BE2C (cell line): ENCODE data around the gene TOP1.

Experiments used
- DNase-seq: peaks from one replicate; pipeline ENCODE4 v3.0.0-alpha.2; 2020
- H3K27me3 ChIP-seq: fragments of 250-450 bp; sonication (Bioruptor Pico); 2 replicates; pipeline ENCODE4 v1.5.1; 2020; ENCODE audit warnings: mild to moderate bottlenecking
- H3K36me3 ChIP-seq: fragments of 250-450 bp; sonication (Bioruptor Pico); 2 replicates; pipeline ENCODE4 v1.5.1; 2020; ENCODE audit warnings: mild to moderate bottlenecking
- H3K4me1 ChIP-seq: fragments of 250-450 bp; sonication (Bioruptor Pico); 2 replicates; pipeline ENCODE4 v1.5.1; 2020
- H3K4me3 ChIP-seq: 2 replicates; pipeline ENCODE4 v1.5.1; 2011; ENCODE audit warnings: low read depth, low read length
- H3K9me3 ChIP-seq: fragments of 250-450 bp; sonication (Bioruptor Pico); 2 replicates; pipeline ENCODE4 v1.5.1; 2020
- TF ChIP-seq, protein P1 (sequence below): IDR thresholded peaks from 2 replicates; pipeline ENCODE4 v1.5.1; 2012; ENCODE audit warnings: mild to moderate bottlenecking, low read depth, low read length

The TOP1 gene

DNA sequence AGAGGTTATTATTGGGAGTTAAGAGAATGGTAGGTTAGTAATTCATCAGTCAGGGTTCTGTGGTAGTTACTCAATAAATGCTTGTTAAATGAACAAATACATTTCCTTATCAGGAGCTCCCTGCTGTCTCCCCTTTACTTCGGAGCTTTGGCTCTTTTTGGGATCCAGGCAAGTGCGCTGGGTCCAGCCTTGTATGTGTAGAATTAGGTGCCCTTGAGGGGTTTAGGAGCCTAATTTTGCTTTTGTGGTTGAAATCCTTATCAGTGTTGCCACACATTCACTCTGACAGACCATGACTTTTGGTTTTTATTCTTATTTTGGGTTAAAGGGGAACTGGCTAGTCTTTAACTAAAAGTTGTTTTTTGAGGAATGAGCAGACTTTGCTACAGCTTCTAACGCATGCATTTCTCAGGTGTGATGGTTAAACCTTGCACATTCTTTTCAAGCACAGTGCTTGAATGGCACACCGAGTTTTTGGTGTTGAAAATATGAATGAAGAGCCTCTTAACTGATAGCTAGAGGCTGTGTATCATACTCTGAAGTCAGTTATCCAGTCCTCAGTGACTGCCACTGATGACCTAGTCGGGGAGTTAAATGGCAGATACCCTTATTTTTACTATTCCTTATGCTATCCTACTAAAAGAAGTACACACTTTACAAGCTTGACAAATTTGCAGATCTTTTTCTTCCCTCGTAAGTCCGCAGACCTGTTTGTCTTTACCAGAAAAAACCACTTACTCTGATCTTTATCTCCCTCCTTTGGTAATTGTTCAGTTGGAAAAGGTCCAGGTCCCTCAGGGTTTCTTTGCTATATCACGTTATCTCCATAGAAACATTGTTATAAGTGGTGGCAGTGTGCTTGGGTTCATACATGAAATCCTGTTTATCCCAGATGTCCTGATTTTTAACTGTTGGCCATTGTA is 58.0 kb downstream of the TOP1 start:
- DNase-seq = peak; percentile 79
- peaks cover 55% of the 10 kb centered on the region for H3K36me3 ChIP-seq
- no peaks in the 10 kb centered on the region for H3K27me3 ChIP-seq
- H3K4me1 ChIP-seq = peaks cover 33% of the 10 kb centered on the region
- TF ChIP-seq, protein P1, sequence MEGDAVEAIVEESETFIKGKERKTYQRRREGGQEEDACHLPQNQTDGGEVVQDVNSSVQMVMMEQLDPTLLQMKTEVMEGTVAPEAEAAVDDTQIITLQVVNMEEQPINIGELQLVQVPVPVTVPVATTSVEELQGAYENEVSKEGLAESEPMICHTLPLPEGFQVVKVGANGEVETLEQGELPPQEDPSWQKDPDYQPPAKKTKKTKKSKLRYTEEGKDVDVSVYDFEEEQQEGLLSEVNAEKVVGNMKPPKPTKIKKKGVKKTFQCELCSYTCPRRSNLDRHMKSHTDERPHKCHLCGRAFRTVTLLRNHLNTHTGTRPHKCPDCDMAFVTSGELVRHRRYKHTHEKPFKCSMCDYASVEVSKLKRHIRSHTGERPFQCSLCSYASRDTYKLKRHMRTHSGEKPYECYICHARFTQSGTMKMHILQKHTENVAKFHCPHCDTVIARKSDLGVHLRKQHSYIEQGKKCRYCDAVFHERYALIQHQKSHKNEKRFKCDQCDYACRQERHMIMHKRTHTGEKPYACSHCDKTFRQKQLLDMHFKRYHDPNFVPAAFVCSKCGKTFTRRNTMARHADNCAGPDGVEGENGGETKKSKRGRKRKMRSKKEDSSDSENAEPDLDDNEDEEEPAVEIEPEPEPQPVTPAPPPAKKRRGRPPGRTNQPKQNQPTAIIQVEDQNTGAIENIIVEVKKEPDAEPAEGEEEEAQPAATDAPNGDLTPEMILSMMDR = no peak
- peak overlapping the region; percentile 21 for H3K4me3 ChIP-seq
- no peaks in the 10 kb centered on the region for H3K9me3 ChIP-seq

DNA sequence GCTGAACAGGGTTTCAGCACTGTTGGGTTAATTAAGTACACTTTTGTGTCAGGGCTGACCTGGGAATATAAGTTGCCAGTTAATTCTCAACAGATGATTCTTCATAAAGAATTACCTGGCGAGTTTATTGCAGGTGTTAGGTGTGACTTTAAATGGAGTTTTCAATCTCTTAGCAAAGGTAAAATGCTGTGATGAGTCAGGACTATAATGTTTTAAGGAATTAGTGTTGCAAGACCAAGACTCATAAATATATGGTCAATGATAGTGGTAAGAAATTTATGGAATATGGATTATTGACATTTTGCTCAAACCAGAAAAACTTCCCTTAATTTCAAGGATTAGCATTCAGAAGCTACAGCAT is 58.7 kb downstream of the TOP1 start:
- H3K27me3 ChIP-seq = no peaks in the 10 kb centered on the region
- H3K4me3 ChIP-seq = 0 out of 2 replicates have a peak overlapping the region, but pooled peaks have one; percentile 14
- TF ChIP-seq, protein P1 = no peak
- H3K9me3 ChIP-seq = no peaks in the 10 kb centered on the region
- DNase-seq = no peak
- H3K4me1 ChIP-seq = peaks cover 29% of the 10 kb centered on the region
- peaks cover 55% of the 10 kb centered on the region for H3K36me3 ChIP-seq

DNA sequence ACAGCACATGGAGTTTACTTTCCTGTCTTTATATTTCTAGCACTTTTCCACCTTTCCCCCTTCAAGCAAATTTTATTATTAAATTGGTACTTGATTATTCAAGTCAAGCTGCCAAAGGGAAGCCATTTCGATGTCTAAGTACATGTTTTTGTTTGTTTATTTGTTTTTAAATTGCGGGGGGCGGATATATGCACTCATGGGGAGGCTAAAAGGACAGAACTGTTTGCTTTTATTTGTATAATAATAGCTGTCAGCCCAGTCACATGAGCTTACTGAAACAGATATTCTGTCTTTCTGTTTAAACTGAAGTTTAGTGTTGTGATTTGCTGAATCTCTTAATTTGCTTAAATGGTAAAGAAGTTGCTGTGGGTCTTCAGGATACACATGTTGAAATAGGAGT is 59.2 kb downstream of the TOP1 start:
- H3K4me1 ChIP-seq = peaks cover 24% of the 10 kb centered on the region
- no peaks in the 10 kb centered on the region for H3K27me3 ChIP-seq
- TF ChIP-seq, protein P1 = no peak
- no peaks in the 10 kb centered on the region for H3K9me3 ChIP-seq
- no peak overlapping the region for H3K4me3 ChIP-seq
- peaks cover 55% of the 10 kb centered on the region for H3K36me3 ChIP-seq
- DNase-seq = no peak

DNA sequence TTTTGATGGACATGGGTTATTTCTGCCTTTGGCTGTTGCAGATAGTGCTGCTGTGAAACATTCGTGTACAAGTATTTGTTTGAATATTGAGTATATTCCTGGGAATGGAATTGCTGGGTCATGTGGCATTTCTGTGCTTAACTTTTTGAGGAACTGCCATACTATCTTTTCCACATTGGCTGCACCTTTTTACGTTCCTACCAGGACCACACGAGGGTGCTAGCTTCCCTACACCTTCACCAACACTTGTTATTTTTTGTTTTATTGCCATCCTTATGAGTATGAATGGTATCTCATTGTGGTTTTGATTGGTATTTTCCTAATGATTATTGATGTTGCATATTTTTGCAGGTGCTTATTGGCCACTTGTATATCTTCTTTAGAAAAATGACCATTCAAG is 60.9 kb downstream of the TOP1 start:
- Histone ChIP-seq H3K36me3 (peaks cover 54% of the 10 kb centered on the region), H3K9me3 (no peaks in the 10 kb centered on the region), H3K4me1 (peaks cover 21% of the 10 kb centered on the region), H3K4me3 (no peak overlapping the region), H3K27me3 (no peaks in the 10 kb centered on the region)
- TF ChIP-seq, protein P1 = peak; percentile 10; the same call in 1 of the 2 replicates
- DNase-seq = no peak

DNA sequence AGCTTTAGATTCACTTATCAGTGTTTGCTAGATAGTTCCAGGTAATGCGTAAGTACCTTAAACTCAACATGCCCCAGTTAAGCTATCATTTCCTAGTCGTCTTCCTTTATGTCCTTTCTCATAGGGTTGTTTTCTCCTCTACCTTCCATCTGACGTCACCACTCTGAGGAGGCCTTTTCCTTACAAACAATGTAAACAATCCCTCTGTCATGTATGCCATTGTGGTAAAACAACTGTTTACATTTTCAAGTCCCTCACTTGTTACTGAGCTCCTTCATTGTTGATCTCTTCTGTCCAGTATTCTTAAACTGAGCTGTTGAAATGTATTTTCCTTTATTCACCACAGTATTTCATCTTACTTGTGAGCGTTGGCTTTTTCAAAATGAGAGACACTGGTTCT is 63.3 kb downstream of the TOP1 start:
- TF ChIP-seq, protein P1 = no peak
- Histone ChIP-seq H3K9me3 (no peaks in the 10 kb centered on the region), H3K4me1 (peaks cover 11% of the 10 kb centered on the region), H3K36me3 (peaks cover 65% of the 10 kb centered on the region), H3K4me3 (no peak overlapping the region), H3K27me3 (no peaks in the 10 kb centered on the region)
- DNase-seq = no peak
